Measurements from ENCODE around the gene PDE4D.

- TF ChIP-seq EZH2phosphoT487 (IDR thresholded peaks at IDR 0.05; ENCODE audit: insufficient read depth, low read depth): no peak
- no peak for TF ChIP-seq EZH2 (IDR thresholded peaks at IDR 0.05; ENCODE audit: insufficient read depth, poor library complexity, severe bottlenecking)
Observed at GRCh38 chr5:59185757-59186385, 707.7 kb downstream of the PDE4D start.

All from GM23248 (cell line).